Measurements from ENCODE around the gene ADARB2. TPM values are rescaled to one million over a fixed set of nuclear protein-coding genes. Genes with fewer than 3 reads are reported as not detected.

ADARB2 gene
- total RNA-seq, 1 donor from 2014 or later: 0.11 TPM

- Histone ChIP-seq H3K4me3 (no peak overlapping the region), H3K27me3 (ENCODE audit: low read depth) (peaks cover 83% of the 10 kb centered on the region), H3K27ac (replicated peaks) (no peak overlapping the region), H3K4me1 (no peaks in the 10 kb centered on the region), H3K36me3 (no peaks in the 10 kb centered on the region), H3K9me3 (replicated peaks) (no peaks in the 10 kb centered on the region)
- TF ChIP-seq, protein P1, sequence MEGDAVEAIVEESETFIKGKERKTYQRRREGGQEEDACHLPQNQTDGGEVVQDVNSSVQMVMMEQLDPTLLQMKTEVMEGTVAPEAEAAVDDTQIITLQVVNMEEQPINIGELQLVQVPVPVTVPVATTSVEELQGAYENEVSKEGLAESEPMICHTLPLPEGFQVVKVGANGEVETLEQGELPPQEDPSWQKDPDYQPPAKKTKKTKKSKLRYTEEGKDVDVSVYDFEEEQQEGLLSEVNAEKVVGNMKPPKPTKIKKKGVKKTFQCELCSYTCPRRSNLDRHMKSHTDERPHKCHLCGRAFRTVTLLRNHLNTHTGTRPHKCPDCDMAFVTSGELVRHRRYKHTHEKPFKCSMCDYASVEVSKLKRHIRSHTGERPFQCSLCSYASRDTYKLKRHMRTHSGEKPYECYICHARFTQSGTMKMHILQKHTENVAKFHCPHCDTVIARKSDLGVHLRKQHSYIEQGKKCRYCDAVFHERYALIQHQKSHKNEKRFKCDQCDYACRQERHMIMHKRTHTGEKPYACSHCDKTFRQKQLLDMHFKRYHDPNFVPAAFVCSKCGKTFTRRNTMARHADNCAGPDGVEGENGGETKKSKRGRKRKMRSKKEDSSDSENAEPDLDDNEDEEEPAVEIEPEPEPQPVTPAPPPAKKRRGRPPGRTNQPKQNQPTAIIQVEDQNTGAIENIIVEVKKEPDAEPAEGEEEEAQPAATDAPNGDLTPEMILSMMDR (IDR thresholded peaks at IDR 0.05; ENCODE audit: borderline replicate concordance): no peak
- no peak for DNase-seq
- intact Hi-C loops (cut with micrococcal nuclease): no loop called here
Measured at GRCh38 chr10:1195828-1196227, 541.5 kb downstream of the ADARB2 start.

- Histone ChIP-seq H3K36me3 (no peaks in the 10 kb centered on the region), H3K27me3 (ENCODE audit: low read depth) (peaks cover 80% of the 10 kb centered on the region), H3K4me3 (no peak overlapping the region), H3K4me1 (no peaks in the 10 kb centered on the region), H3K9me3 (replicated peaks) (no peaks in the 10 kb centered on the region), H3K27ac (replicated peaks) (no peak overlapping the region)
- TF ChIP-seq, protein P1 (IDR thresholded peaks at IDR 0.05; ENCODE audit: borderline replicate concordance): no peak
- no peak for DNase-seq
- intact Hi-C loops (cut with micrococcal nuclease): no loop called here
Measured at GRCh38 chr10:1194161-1194560, 543.2 kb downstream of the ADARB2 start.

- no peak for DNase-seq
- Histone ChIP-seq H3K27ac (replicated peaks) (no peak overlapping the region), H3K27me3 (ENCODE audit: low read depth) (peaks cover 78% of the 10 kb centered on the region), H3K36me3 (no peaks in the 10 kb centered on the region), H3K9me3 (replicated peaks) (no peaks in the 10 kb centered on the region), H3K4me3 (no peak overlapping the region), H3K4me1 (no peaks in the 10 kb centered on the region)
- TF ChIP-seq, protein P1 (IDR thresholded peaks at IDR 0.05; ENCODE audit: borderline replicate concordance): no peak
- intact Hi-C loops (cut with micrococcal nuclease): no loop called here
Measured at GRCh38 chr10:1193561-1193960, 543.8 kb downstream of the ADARB2 start.

DNA sequence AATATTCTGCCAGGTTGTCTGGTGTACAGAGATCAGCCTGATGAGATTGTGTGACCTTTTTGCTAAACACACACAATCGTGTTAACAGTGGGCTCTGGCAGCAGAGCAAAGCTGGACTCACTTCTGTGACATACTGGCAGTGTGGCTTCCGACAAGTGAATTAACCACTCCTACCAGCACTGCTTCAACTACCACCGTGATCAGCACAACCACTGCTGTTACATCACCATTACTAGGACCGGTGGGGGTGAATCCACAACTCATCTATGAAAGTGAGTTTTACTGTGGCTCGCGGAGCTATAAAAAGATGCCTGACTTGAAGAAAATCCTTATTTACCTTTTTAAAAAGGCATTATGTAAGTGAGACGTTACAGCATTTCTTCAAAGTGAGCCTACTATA lies 545.6 kb downstream of the ADARB2 start:
- Histone ChIP-seq H3K9me3 (replicated peaks) (no peaks in the 10 kb centered on the region), H3K27me3 (ENCODE audit: low read depth) (peaks cover 77% of the 10 kb centered on the region), H3K4me1 (no peaks in the 10 kb centered on the region), H3K4me3 (no peak overlapping the region), H3K27ac (replicated peaks) (no peak overlapping the region), H3K36me3 (no peaks in the 10 kb centered on the region)
- intact Hi-C loops (cut with micrococcal nuclease): no loop called here
- no peak for DNase-seq
- TF ChIP-seq, protein P1 (IDR thresholded peaks at IDR 0.05; ENCODE audit: borderline replicate concordance): no peak

DNA sequence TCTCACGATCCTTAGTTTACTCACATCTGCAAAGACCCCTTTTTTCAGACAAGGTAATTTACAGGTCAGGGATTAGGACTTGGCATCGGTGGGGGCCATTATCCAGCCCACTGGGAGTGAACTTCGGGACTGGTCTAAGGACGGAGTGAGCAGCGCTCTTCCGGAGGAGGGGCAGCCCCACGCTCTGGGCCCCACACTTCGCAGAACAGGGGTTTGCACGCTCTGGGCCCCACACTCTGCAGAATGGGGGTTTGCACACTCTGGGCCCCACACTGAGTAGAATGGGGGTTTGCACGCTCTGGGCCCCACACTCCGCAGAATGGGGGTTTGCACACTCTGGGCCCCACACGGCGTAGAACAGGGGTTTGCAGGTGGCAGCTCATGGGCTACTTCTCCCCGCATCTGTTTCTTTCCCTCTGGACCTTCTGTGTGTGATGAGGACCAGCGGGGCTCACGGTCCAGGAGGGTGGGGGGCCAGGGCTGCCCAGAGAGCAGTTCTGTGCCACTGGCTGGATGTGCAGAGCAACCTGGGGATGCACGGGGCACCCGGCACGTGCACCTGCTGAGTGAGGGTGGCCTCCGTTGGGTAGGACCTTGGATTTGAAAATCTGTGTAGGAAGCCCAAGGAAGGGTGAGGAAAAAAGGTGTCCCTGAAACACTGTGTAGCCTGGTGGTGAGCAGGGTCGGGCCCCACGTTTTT lies 546.4 kb downstream of the ADARB2 start:
- Histone ChIP-seq H3K4me3 (no peak overlapping the region), H3K27me3 (ENCODE audit: low read depth) (peaks cover 79% of the 10 kb centered on the region), H3K9me3 (replicated peaks) (no peaks in the 10 kb centered on the region), H3K4me1 (no peaks in the 10 kb centered on the region), H3K27ac (replicated peaks) (no peak overlapping the region), H3K36me3 (no peaks in the 10 kb centered on the region)
- TF ChIP-seq, protein P1 (IDR thresholded peaks at IDR 0.05; ENCODE audit: borderline replicate concordance): no peak
- no peak for DNase-seq
- intact Hi-C loops (cut with micrococcal nuclease): no loop called here

Measured in left ventricle myocardium inferior (tissue), 1 donor.